Spleen (tissue), 11 donors: Measurements from ENCODE around the gene CCL3. TPM values are rescaled to one million over a fixed set of nuclear protein-coding genes. Genes with fewer than 3 reads are reported as not detected.

Experiments used
- DNase-seq: peaks from one replicate; pipeline ENCODE4 v3.0.0-alpha.2; 2020
- H3K27ac ChIP-seq, 8 donors: fragments of 200-600 bp; sonication (generic) in 7 of 8; 1 replicate in 4 of 8; 2 replicates in 4 of 8; pipeline versions ENCODE4 v1.5.0 to v1.8.0; 2016 to 2021; ENCODE audit warnings: inconsistent platforms in 4 of 8, mild to moderate bottlenecking in 4 of 8, moderate library complexity in 1 of 8
- H3K27me3 ChIP-seq, 7 donors: fragments of 200-600 bp; sonication (generic) in 6 of 7; replicated peaks in 1 of 7; 1 replicate in 4 of 7; 2 replicates in 3 of 7; pipeline versions ENCODE4 v1.5.0 to v1.8.0; 2016 to 2021; ENCODE audit warnings: inconsistent platforms in 3 of 7, mild to moderate bottlenecking in 1 of 7
- H3K36me3 ChIP-seq, 6 donors: fragments of 200-600 bp; sonication (generic) in 5 of 6; 1 replicate in 4 of 6; 2 replicates in 2 of 6; pipeline versions ENCODE4 v1.5.0 to v1.8.0; 2016 to 2021; ENCODE audit warnings: inconsistent platforms in 2 of 6
- H3K4me1 ChIP-seq, 6 donors: fragments of 200-600 bp; sonication (generic) in 5 of 6; 1 replicate in 3 of 6; 2 replicates in 3 of 6; pipeline versions ENCODE4 v1.5.0 to v1.8.0; 2016 to 2021; ENCODE audit warnings: inconsistent platforms in 3 of 6
- H3K4me3 ChIP-seq, 8 donors: fragments of 200-600 bp; sonication (generic) in 7 of 8; 1 replicate in 4 of 8; 2 replicates in 4 of 8; pipeline versions ENCODE4 v1.5.0 to v1.8.0; 2016 to 2021; ENCODE audit warnings: inconsistent platforms in 4 of 8, mild to moderate bottlenecking in 4 of 8, moderate library complexity in 2 of 8
- H3K9me3 ChIP-seq, 8 donors: fragments of 200-600 bp; sonication (generic) in 7 of 8; 1 replicate in 4 of 8; 2 replicates in 4 of 8; pipeline versions ENCODE4 v1.5.0 to v1.8.0; 2016 to 2021; ENCODE audit warnings: inconsistent platforms in 4 of 8
- POLR2A ChIP-seq, 3 donors: fragments of 450-650 bp; IDR thresholded peaks; one replicate each; pipeline ENCODE4 v1.5.1; 2017; ENCODE audit warnings: antibody characterized with exemption in 3 of 3, mild to moderate bottlenecking in 1 of 3
- POLR2AphosphoS5 ChIP-seq, 3 donors: sonication (generic); formaldehyde crosslinking; IDR thresholded peaks; one replicate each; pipeline ENCODE4 v1.5.1; 2017; ENCODE audit warnings: antibody characterized with exemption in 3 of 3
- WGBS, 5 donors: extraction: QIAGEN DNeasy Blood & Tissue Kit in 3 of 5; methylation state at CpG; one replicate each; pipeline versions ENCODE4 v1.1.5 to v1.1.7; 2013 to 2018; 5-methylcytosine and 5-hydroxymethylcytosine counted together
- intact Hi-C: fragments of 100-400 bp; cut with DNase I; formaldehyde crosslinking; loops from one replicate; pipeline ENCODE4 v1.15.0; 2023; ENCODE audit warnings: low total_unique reads
- polyA plus RNA-seq, 3 donors: library from polyadenylated mRNA; stranded (reverse); fragments of 200-250 nt; gene quantifications; one replicate each; pipeline ENCODE4 v1.2.1, GENCODE V29; 2013
- total RNA-seq, 7 donors: library from RNA; depleted of rRNA in 3 of 7; stranded (reverse); fragments of >200 nt in 3 of 7; fragmentation: NEBNext Ultra II Directional in 4 of 7; extraction: Animal tissue kit (Norgen Biotek cat#: 25700) in 4 of 7; gene quantifications; one replicate each; pipeline versions ENCODE4 v1.1.0 to v1.2.1, GENCODE V29; 2016 to 2021
- TF ChIP-seq, protein P1 (sequence below), 11 experiments: fragments of 200-600 bp in 7 of 11; fragments of 450-650 bp in 4 of 11; sonication (generic) in 4 of 11; IDR thresholded peaks in 8 of 11; conservative IDR thresholded peaks in 3 of 11; 1 replicate in 7 of 11; 2 replicates in 4 of 11; pipeline versions ENCODE4 v1.4.0 to v1.8.0; 2016 to 2021; ENCODE audit warnings: antibody characterized with exemption in 11 of 11, inconsistent platforms in 4 of 11, mild to moderate bottlenecking in 1 of 11
- donor health status: healthy with polysubstance abuse.
- donor health status: DM: no; HTN: no; CAD: no; lungs with moderate emphysema.
- donor health status: DM: no; HTN: no; CAD: no.
- donor health status: Bipolar disorder and iron deficiency.
- donor health status: healthy.
- donor health status: DM: no; HTN: no; CAD: no.
- donor health status: DM: yes; HTN: yes; CAD: no.

Gene CCL3
- total and polyA plus RNA-seq, 10 donors, result 10.7 to 85.9 (median 23.1) TPM

DNA sequence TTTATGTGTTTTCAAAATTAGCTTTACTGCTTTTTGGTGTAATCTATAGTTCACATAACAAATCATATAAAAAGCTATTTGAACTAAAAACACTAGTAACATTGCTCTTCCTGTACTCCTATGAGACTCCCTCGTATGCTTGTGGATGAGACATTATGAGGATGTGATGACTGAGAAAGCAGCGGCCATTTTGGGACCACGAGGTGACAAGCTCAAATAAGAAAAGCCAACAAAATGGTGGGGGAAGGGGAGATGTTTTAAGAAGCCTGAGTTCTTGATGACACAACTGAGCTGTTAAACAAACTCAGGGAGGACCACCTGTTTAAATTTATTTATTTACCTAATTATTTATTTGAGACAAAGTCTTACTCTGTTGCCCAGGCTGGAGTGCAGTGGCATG, 21.4 kb downstream of the CCL3 start:
- TF ChIP-seq POLR2A (IDR thresholded peaks at IDR 0.05), result no peak
- TF ChIP-seq, protein P1, sequence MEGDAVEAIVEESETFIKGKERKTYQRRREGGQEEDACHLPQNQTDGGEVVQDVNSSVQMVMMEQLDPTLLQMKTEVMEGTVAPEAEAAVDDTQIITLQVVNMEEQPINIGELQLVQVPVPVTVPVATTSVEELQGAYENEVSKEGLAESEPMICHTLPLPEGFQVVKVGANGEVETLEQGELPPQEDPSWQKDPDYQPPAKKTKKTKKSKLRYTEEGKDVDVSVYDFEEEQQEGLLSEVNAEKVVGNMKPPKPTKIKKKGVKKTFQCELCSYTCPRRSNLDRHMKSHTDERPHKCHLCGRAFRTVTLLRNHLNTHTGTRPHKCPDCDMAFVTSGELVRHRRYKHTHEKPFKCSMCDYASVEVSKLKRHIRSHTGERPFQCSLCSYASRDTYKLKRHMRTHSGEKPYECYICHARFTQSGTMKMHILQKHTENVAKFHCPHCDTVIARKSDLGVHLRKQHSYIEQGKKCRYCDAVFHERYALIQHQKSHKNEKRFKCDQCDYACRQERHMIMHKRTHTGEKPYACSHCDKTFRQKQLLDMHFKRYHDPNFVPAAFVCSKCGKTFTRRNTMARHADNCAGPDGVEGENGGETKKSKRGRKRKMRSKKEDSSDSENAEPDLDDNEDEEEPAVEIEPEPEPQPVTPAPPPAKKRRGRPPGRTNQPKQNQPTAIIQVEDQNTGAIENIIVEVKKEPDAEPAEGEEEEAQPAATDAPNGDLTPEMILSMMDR (IDR thresholded peaks at IDR 0.05 in 8 of 11, conservative IDR thresholded peaks at IDR 0.05 in 3 of 11), result no peak
- TF ChIP-seq POLR2AphosphoS5 (IDR thresholded peaks at IDR 0.05), result no peak
- intact Hi-C loops, result no loop called here
- DNase-seq, result no peak
- Histone ChIP-seq H3K4me3 (no peak overlapping the region), H3K36me3 (no peaks in the 10 kb centered on the region), H3K4me1 (peaks cover 0 to 23% (median 5%) of the 10 kb centered on the region in 6 donors), H3K27me3 (no peaks in the 10 kb centered on the region), H3K27ac (peak overlapping the region in 6 of 8 donors; percentile 33 to 84 (median 70)), H3K9me3 (no peaks in the 10 kb centered on the region)
- 76 to 81% (median 80%) methylated on average over 3 of the region's 3 CpGs for WGBS, 5 donors

DNA sequence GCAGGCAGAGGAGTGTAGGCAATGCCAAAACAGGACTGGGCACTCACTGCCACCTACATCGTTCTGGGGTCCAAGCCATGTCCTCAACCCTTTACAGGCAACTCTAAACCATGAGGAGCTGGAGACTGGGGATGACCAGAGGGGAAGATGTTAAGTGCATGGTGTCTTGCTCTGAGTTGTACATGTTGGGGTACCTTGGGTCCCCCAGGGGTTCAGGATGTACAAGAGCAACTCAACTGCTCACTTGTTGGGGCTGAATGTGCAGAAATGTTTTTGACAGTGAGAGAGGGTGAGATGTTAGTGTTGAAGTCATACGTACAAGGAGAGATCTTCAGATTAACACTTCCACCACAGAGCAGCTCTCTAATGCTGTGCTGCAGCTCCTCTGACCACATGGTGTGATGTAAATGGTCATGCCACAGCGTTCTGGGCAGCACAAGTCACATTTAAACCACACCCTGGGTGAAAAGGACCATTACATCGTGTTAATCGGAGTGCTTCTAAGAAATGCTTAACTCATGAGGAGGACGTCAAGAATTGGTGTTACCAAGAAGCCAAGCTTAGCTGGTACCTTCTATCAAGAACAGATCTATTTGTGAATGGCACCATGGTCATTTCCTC, 23.5 kb downstream of the CCL3 start:
- no peaks in the 10 kb centered on the region for H3K36me3 ChIP-seq
- 74 to 82% (median 79%) methylated on average over 6 of the region's 6 CpGs for WGBS, 5 donors
- H3K4me1 ChIP-seq, result peaks cover 0 to 8% (median 2%) of the 10 kb centered on the region in 6 donors
- no peak overlapping the region for H3K4me3 ChIP-seq
- H3K27ac ChIP-seq, result peak overlapping the region in 6 of 8 donors; percentile 64 to 86 (median 72)
- peak in 1 of 3 donors; percentile 84 for TF ChIP-seq POLR2AphosphoS5 (IDR thresholded peaks at IDR 0.05)
- TF ChIP-seq, protein P1 (IDR thresholded peaks at IDR 0.05 in 8 of 11, conservative IDR thresholded peaks at IDR 0.05 in 3 of 11), result no peak
- intact Hi-C loops, result no loop called here
- no peak for DNase-seq
- no peaks in the 10 kb centered on the region for H3K27me3 ChIP-seq
- H3K9me3 ChIP-seq, result no peaks in the 10 kb centered on the region

DNA sequence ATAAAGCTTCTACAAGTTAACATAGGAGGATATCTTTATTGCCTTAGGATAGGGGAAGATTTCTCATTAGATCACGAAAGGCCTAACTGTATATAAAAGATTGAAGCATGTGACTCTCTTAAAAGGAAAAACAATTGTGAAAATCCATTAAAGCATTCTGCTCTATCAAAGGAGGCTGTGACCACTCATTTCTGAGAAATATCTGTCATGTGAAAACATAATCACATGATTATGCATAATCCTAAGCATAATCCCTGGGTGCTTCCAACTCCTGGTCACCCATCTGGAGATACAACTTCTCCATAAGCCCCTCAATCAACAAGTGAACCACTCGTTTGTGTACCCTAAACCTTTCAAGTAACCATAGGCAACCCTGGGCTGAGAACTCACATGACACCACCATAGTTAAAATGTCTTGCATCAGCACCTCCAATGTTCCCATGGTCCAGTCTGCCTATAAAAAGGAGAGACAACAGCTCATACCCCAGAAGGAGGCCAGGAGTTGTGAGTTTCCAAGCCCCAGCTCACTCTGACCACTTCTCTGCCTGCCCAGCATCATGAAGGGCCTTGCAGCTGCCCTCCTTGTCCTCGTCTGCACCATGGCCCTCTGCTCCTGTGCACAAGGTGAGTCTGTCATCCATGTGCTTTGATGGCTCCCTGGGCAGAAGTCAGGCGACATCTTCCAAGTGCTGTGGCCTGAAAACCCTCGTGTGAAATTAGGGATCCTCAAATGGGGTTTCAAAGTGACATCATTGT, 26.0 kb downstream of the CCL3 start, which contains the start of gene CCL18:
CCL18 (plus strand) TSS at position 487 of the 756 bp plus-strand sequence; CDS start at position 558, 71 bp downstream.
- H3K27ac ChIP-seq, result peak within 1 kb of the TSS in 4 of 8 donors; percentile 3 to 86 (median 74)
- no peaks in the 10 kb centered on the region for H3K9me3 ChIP-seq
- no peak within 1 kb of the TSS for H3K4me3 ChIP-seq
- intact Hi-C loops, result no loop called here
- 82 to 88% (median 86%) methylated on average over 5 of the region's 5 CpGs for WGBS, 5 donors
- H3K36me3 ChIP-seq, result no peaks in the 10 kb centered on the region
- no peaks in the 10 kb centered on the region for H3K27me3 ChIP-seq
- TF ChIP-seq POLR2AphosphoS5 (IDR thresholded peaks at IDR 0.05) (no peak), POLR2A (IDR thresholded peaks at IDR 0.05) (no peak)
- TF ChIP-seq, protein P1 (IDR thresholded peaks at IDR 0.05 in 8 of 11, conservative IDR thresholded peaks at IDR 0.05 in 3 of 11), result no peak
- no peak for DNase-seq
- no peaks in the 10 kb centered on the region for H3K4me1 ChIP-seq

DNA sequence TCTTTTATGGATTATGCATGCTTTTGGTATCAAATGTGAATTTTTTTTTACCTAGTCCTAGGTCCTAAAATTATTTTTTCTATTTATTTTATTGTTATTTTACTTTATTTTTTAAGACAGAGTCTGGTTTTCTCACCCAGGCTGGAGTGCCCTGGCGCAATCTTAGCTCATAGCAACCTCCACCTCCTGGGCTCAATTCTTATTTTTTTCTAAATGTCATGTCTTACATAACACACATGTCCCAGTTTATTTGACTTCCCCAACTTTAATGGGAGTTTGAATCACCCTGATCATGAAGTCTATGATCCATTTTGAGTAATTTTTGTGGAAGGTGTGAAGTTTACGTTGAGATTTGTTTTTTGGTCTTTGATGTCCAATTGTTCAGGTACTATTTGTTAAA, 29.1 kb downstream of the CCL3 start:
- 75 to 95% (median 85%) methylated on average over 2 of the region's 2 CpGs for WGBS, 5 donors
- intact Hi-C loops, result no loop called here

More for the DNA sequence above, 29.1 kb downstream of the CCL3 start:
- Histone ChIP-seq H3K27ac (no peak overlapping the region), H3K9me3 (no peaks in the 10 kb centered on the region), H3K4me3 (no peak overlapping the region), H3K36me3 (no peaks in the 10 kb centered on the region), H3K4me1 (no peaks in the 10 kb centered on the region), H3K27me3 (no peaks in the 10 kb centered on the region)
- TF ChIP-seq, protein P1 (IDR thresholded peaks at IDR 0.05 in 8 of 11, conservative IDR thresholded peaks at IDR 0.05 in 3 of 11), result no peak
- TF ChIP-seq POLR2A (IDR thresholded peaks at IDR 0.05), result no peak
- TF ChIP-seq POLR2AphosphoS5 (IDR thresholded peaks at IDR 0.05), result no peak
- DNase-seq, result no peak
